ENCODE measurements around the gene DLGAP1. TPM values are rescaled to one million over a fixed set of nuclear protein-coding genes. Genes with fewer than 3 reads are reported as not detected.

DLGAP1 gene
- total RNA-seq, 1 experiment from 2014 or later = 0.39 TPM

DNA sequence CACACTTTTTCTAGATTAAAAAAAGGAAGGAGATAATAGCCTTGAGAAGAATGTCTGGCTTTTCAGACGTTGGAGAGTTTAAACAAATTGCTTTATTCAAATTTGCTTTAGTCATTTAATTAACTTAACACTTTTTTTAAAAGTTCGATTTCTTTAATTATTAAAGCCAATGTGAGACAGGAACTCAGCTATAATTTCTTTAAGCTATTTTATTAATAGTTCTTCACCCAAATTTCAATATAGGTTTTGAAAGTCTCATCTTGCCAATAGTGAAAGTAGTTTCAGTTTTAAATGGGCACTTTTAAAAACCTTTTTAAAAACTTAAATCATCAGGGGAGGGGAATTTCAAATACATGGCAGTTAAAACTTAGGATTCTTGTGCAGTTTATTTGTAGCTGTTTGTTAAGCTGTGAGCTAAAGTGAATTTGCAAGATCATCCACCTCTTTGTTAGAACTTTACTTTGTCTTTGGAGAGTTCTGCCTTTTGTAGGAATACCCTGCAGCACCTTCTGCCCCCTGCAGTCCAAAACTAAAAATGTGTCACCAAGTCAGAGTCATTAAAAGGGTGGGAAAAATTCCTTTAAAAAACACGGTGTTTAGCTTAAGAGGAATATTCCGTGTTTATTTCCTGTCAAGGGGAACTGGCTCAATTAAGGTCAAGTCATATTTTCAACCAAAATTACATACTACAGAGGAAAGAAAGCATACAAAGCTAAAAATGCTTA lies 1000.6 kb downstream of the DLGAP1 start:
- peak overlapping the region; percentile 90; the same call in 1 of the 2 replicates for H3K27ac ChIP-seq (ENCODE audit: low read depth, low read length)
- no peak overlapping the region for H2AFZ ChIP-seq (ENCODE audit: low read depth, low read length, poor library complexity, severe bottlenecking)
- no peaks in the 10 kb centered on the region for H3K9me2 ChIP-seq (ENCODE audit: insufficient read depth)
- H3K4me2 ChIP-seq (ENCODE audit: low read length) = peak overlapping the region; percentile 87
- H4K20me1 ChIP-seq (ENCODE audit: insufficient read depth) = peaks cover 24% of the 10 kb centered on the region; the same call in 1 of the 2 replicates
- BruUV-seq (replicated peaks) = no TSS peak
- DNase-seq (ENCODE audit: low read depth, low spot score) (no peak), ATAC-seq (no peak)
- ChIA-PET POLR2A (interaction anchor here (0.7 to 3.9 kb wide), 7 partner anchors 36 to 212 kb away, joined by 3 to 22 read pairs (median 4); no protein-coding TSS in a partner anchor), RAD21 (ENCODE audit: low non-redundant PET in 1 of 2, low total read pairs in 2 of 2, uncharacterized antibody in 2 of 2, unreplicated experiment in 2 of 2) (interaction anchor here in 1 of 2 experiments (0.6 kb wide), 1 partner anchor 158 kb away, joined by 3 read pairs; no protein-coding TSS in a partner anchor), CTCF (interaction anchor here (0.7 to 1.9 kb wide), 13 partner anchors 9 to 212 kb away, joined by 3 to 8 read pairs (median 3); no protein-coding TSS in a partner anchor)
- H3K9me3 ChIP-seq (ENCODE audit: control insufficient read depth in 1 of 2, insufficient read depth in 1 of 2, low read depth in 1 of 2, low read length in 2 of 2) = no peaks in the 10 kb centered on the region
- peaks cover 95% of the 10 kb centered on the region for H3K79me2 ChIP-seq (ENCODE audit: insufficient read depth, low read length)
- H3K36me3 ChIP-seq (ENCODE audit: control insufficient read depth in 1 of 2, insufficient read depth in 2 of 2, low read length in 2 of 2) = peaks cover 35 to 68% of the 10 kb centered on the region in 2 experiments
- peaks cover 36 to 72% of the 10 kb centered on the region in 2 experiments for H3K4me1 ChIP-seq (ENCODE audit: control insufficient read depth in 1 of 2, insufficient read depth in 2 of 2, low read length in 2 of 2)
- TF ChIP-seq, protein P1, sequence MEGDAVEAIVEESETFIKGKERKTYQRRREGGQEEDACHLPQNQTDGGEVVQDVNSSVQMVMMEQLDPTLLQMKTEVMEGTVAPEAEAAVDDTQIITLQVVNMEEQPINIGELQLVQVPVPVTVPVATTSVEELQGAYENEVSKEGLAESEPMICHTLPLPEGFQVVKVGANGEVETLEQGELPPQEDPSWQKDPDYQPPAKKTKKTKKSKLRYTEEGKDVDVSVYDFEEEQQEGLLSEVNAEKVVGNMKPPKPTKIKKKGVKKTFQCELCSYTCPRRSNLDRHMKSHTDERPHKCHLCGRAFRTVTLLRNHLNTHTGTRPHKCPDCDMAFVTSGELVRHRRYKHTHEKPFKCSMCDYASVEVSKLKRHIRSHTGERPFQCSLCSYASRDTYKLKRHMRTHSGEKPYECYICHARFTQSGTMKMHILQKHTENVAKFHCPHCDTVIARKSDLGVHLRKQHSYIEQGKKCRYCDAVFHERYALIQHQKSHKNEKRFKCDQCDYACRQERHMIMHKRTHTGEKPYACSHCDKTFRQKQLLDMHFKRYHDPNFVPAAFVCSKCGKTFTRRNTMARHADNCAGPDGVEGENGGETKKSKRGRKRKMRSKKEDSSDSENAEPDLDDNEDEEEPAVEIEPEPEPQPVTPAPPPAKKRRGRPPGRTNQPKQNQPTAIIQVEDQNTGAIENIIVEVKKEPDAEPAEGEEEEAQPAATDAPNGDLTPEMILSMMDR (IDR thresholded peaks at IDR 0.05 in 2 of 3, conservative IDR thresholded peaks at IDR 0.05 in 1 of 3; ENCODE audit: borderline replicate concordance in 1 of 3, insufficient read depth in 1 of 3, low read depth in 2 of 3, low read length in 2 of 3) = peak in 2 of 3 experiments; percentile 63 to 68; a peak in 4 of 6 replicates
- TF ChIP-seq POLR2AphosphoS5 (IDR thresholded peaks at IDR 0.05; ENCODE audit: low read depth, low read length) = peak; percentile 34; the same call in 1 of the 2 replicates
- TF ChIP-seq, protein P2, sequence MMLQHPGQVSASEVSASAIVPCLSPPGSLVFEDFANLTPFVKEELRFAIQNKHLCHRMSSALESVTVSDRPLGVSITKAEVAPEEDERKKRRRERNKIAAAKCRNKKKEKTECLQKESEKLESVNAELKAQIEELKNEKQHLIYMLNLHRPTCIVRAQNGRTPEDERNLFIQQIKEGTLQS (IDR thresholded peaks at IDR 0.05) = no peak
- H3K4me3 ChIP-seq (replicated peaks in 1 of 2; ENCODE audit: low read depth in 1 of 2, low read length in 2 of 2) = peak overlapping the region; percentile 78 to 85
- peak overlapping the region; percentile 79 for H3K9ac ChIP-seq (ENCODE audit: low read length)
- no peaks in the 10 kb centered on the region for H3K27me3 ChIP-seq (ENCODE audit: insufficient read depth, low read length)
- intact Hi-C loops (cut with micrococcal nuclease) = loop anchor here (2.0 kb wide), 2 partner anchors 140 to 172 kb away; no protein-coding TSS in a partner anchor

All from HCT116 (cell line).